CD4-positive, alpha-beta T cell treated with Interleukin-1 beta for 1 hour (primary cell): ENCODE results near the gene MSH3.
A peak's percentile ranks its signal among the peaks of the same experiment; 100 is the strongest.
"Not testable (repeated sequence)": the region's sequence is repeated elsewhere in the genome, so short reads cannot be mapped to it uniquely, and the experiment has no call there.

Experiments
- DNase-seq, 2 donors: peaks; one replicate each; pipeline ENCODE4 v3.0.0-alpha.2; 2020 to 2022

MSH3 gene

DNA sequence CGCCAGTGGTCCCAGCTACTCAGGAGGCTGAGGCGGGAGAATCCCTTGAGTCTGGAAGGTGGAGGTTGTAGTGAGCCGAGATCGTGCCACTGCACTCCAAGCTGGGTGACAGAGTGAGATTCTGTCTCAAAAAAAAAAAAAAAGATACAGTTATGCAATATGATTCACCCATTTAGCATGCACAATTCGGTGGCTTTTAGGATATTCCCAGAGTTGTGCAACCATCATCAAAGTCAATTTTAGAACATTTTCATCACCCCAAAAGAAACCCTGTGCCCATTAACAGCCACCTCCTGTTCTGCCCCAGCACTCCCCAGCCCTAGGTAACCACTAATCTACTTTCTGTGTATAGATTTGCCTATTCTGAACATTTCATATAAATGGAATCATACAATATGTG, 4.7 kb downstream of the MSH3 start:
- DNase-seq = no peak

- DNase-seq = not testable (repeated sequence)
These were observed 6.2 kb downstream of the MSH3 start for GRCh38 chr5:80660661-80661060.

GRCh38 chr5:80662108-80662507, 7.7 kb downstream of the MSH3 start:
- DNase-seq = no peak

GRCh38 chr5:80665057-80665456, 10.6 kb downstream of the MSH3 start:
- DNase-seq = no peak

DNA sequence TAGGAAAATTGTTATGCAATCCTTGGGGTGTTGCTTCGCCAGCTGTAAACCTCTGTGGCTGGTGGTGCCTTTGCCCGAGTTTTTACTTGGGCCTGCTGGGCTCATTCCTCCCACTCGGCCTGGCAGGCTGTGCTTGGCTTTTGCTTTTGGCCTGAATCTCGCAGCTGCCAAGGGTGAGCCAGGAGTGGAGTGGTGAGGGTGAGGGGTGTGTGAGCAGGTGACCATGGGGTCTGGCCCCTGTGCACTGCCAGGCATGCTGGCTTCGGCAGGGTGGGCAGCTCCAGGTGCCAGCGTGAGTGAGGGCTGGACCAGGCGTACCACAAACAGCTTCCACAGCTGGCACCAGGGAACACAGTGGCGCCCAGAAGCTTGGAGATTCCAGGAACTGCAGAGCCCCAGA, 12.9 kb downstream of the MSH3 start:
- DNase-seq = no peak

GRCh38 chr5:80668016-80668969, 13.8 kb downstream of the MSH3 start:
- peak in 1 of 2 donors; percentile 1 for DNase-seq

- DNase-seq = peak; percentile 60 to 64
These were observed 17.8 kb downstream of the MSH3 start for GRCh38 chr5:80672140-80672736.

GRCh38 chr5:80676706-80677105, 22.3 kb downstream of the MSH3 start:
- no peak for DNase-seq

- peak in 1 of 2 donors; percentile 32 for DNase-seq
These were observed 32.3 kb downstream of the MSH3 start for GRCh38 chr5:80686757-80687156.

GRCh38 chr5:80688648-80689420, 34.4 kb downstream of the MSH3 start:
- DNase-seq = no peak

DNA sequence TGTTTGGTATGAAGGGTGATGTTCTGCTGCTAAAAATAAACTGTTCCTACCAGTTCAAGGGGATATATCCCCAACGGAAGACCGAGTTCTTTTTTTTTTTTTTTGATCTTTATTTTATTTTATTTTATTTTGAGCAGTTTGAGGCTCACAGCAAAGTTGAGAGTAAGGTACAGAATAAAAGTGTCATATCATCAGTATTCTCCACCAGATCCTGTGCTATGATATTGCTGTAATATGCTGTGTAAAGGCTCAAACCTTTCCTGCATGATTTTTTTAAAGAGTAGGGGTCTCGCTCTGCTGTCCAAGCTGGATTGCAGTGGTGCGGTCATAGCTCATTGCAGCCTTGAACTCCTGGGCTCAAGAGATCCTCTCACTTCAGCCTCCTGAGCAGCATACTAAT, 35.2 kb downstream of the MSH3 start:
- DNase-seq = no peak

DNA sequence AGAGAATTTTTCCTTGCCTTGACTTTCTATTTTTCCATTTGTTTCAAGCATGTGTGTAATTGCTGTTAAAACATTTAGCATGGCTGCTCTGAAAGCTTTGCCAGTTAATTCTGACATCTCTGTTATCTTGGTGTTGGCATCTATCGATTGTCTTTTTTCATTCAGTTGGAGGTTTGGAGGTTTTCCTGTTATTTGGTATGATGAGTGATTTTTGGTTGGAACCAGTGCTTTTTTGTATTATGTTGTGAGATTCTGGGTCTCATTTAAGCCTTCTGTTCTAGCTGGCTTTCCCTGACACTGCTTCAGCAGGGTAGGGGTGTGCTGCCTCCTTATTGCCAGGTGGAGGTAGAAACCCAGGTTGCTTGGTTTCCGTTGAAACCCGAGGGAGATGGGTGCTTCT, 41.2 kb downstream of the MSH3 start:
- DNase-seq = no peak

- DNase-seq = no peak
These were observed 42.0 kb downstream of the MSH3 start for GRCh38 chr5:80696450-80696849.

GRCh38 chr5:80697100-80697499, 42.6 kb downstream of the MSH3 start:
- no peak for DNase-seq

DNA sequence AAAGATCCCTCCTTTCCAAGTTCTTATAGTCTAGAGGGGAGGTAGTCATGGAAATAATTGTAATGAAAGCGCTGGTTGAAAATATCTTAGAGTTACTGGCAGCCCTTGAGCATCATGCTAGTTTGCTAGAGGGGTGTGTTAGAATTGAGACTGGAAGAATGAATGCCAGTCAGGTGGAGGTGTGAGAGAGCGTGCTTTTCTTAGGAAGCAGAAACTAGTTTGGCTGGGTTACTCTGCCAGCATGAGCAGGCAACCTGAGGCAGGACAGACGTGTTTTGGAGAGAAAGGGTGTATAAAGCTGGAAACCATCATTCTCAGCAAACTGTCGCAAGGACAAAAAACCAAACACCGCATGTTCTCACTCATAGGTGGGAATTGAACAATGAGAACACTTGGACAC, 43.9 kb downstream of the MSH3 start:
- no peak for DNase-seq

- DNase-seq = no peak
These were observed 47.1 kb downstream of the MSH3 start for GRCh38 chr5:80701597-80701996.

DNA sequence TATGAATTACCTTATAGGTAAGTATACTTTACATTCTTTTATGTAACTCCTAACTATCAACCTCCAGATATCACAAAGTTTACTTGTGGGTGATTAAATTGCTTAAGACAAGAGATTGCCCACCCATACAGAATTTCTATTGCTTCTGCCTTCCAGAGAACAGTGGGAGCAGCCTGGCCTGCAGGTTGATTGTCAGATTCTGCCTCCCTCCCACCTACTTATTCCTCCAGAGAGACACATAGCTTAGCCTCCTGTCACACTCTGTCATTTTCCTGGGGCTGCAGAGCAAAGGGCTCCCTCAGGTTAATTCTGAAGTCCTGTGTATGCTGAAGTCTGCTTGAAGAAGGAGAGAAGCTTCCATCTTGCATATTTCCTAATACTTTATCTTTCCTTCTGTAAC, 48.8 kb downstream of the MSH3 start:
- no peak for DNase-seq

DNA sequence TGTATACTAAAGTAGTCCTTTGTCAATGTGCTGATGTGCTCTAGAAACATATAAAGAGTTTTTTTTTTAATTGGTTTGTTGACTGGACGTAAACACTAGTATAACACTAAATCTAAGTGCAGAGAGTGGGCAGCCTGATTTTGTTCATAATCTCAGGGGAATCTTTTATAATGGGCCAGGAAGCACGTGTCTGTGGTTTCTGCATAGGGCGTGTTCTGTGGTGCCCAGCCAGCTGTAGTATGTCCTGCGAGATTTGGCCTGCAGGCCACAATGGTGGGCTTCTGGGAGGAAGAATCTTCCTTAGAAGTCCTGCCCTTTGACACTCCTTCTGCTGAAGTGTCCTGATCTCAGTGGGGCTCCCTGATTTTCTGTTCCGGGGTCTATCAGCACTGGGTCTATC, 49.3 kb downstream of the MSH3 start:
- no peak for DNase-seq

DNA sequence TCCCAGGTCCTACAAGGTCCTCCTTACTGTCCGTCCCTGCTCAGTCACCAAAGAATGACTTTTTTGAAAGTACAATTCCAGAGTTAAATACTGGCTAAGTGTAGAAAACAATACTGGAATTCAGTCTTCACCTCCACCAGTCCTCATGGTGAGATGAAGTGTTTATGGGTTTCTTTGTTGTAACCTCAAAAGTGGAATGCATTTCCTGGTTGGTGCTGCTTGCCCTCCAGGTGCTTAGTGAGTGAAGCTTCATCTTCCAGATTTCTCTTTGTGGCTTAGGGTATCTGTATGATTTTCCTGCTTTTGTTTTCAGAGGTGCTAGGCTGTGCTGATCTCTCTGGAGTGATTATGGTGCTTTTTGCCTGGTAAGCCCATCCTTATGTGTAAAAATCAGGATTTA, 49.8 kb downstream of the MSH3 start:
- DNase-seq = no peak

- DNase-seq = no peak
These were observed 50.8 kb downstream of the MSH3 start for GRCh38 chr5:80705216-80705769.

- no peak for DNase-seq
These were observed 51.3 kb downstream of the MSH3 start for GRCh38 chr5:80705801-80706200.

- DNase-seq = no peak
These were observed 52.5 kb downstream of the MSH3 start for GRCh38 chr5:80706835-80707447.

GRCh38 chr5:80707645-80708044, 53.2 kb downstream of the MSH3 start:
- no peak for DNase-seq
